RWPE2 (cell line): ENCODE data around the gene UXS1.

Source experiments
- ATAC-seq: fragments of 200-7000 bp; cut with Tn5 transposase; 3 replicates; pipeline ENCODE4 v1.9.1; 2021; ENCODE audit warnings: low read depth
- DNase-seq: peaks from one replicate; pipeline ENCODE4 v3.0.0-alpha.2; 2020; ENCODE audit warnings: low spot score
- H3K27ac ChIP-seq: fragments of 450-650 bp; 2 replicates; pipeline ENCODE4 v1.5.1; 2017; ENCODE audit warnings: mild to moderate bottlenecking; ENCODE audit not compliant: poor library complexity, severe bottlenecking
- H3K27me3 ChIP-seq: fragments of 250-450 bp; sonication (Bioruptor Pico); 2 replicates; pipeline ENCODE4 v1.5.1; 2021; ENCODE audit warnings: mild to moderate bottlenecking, moderate library complexity; ENCODE audit not compliant: insufficient read depth, poor library complexity, severe bottlenecking
- H3K36me3 ChIP-seq: fragments of 250-450 bp; sonication (Bioruptor Pico); 2 replicates; pipeline ENCODE4 v1.5.1; 2020; ENCODE audit warnings: low read depth, mild to moderate bottlenecking, moderate library complexity
- H3K4me1 ChIP-seq: fragments of 250-450 bp; sonication (Bioruptor Pico); 2 replicates; pipeline ENCODE4 v1.5.1; 2021; ENCODE audit warnings: mild to moderate bottlenecking, moderate library complexity; ENCODE audit not compliant: insufficient read depth, poor library complexity, severe bottlenecking
- H3K4me3 ChIP-seq: fragments of 250-450 bp; sonication (Bioruptor Pico); 2 replicates; pipeline ENCODE4 v1.5.1; 2021; ENCODE audit warnings: mild to moderate bottlenecking, moderate library complexity; ENCODE audit not compliant: severe bottlenecking
- H3K9me3 ChIP-seq: fragments of 250-450 bp; sonication (Bioruptor Pico); 2 replicates; pipeline ENCODE4 v1.5.1; 2021; ENCODE audit warnings: mild to moderate bottlenecking, moderate library complexity; ENCODE audit not compliant: severe bottlenecking
- TF ChIP-seq, protein P1 (sequence below): fragments of 450-650 bp; IDR thresholded peaks from one replicate; pipeline ENCODE4 v1.5.1; 2017; ENCODE audit warnings: mild to moderate bottlenecking, moderate library complexity; ENCODE audit not compliant: poor library complexity, severe bottlenecking

The UXS1 gene

DNA sequence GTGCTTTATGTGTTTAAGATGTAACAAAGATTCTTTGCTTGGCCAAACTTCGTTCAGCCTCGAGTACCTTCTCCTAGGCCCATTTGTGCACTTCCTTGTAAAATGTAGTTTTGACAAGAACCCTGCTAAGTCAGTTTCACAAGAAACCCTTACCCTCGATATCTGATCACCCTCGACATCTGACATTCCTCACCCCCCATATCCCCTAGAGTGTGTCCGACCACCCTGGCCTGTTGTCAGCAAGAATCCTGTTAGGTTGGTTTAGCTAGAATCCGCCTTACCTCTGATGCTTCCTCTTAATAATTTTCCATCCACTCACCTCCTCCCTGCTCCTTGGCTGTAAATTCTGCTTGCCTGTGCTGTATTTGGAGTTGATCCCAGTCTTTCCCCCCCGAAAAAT lies 85.3 kb downstream of the UXS1 start:
- H3K4me3 ChIP-seq = no peak overlapping the region
- ATAC-seq (no peak), DNase-seq (no peak)
- no peaks in the 10 kb centered on the region for H3K4me1 ChIP-seq
- H3K36me3 ChIP-seq = peaks cover 8% of the 10 kb centered on the region; the same call in 1 of the 2 replicates
- no peak overlapping the region for H3K27ac ChIP-seq
- TF ChIP-seq, protein P1, sequence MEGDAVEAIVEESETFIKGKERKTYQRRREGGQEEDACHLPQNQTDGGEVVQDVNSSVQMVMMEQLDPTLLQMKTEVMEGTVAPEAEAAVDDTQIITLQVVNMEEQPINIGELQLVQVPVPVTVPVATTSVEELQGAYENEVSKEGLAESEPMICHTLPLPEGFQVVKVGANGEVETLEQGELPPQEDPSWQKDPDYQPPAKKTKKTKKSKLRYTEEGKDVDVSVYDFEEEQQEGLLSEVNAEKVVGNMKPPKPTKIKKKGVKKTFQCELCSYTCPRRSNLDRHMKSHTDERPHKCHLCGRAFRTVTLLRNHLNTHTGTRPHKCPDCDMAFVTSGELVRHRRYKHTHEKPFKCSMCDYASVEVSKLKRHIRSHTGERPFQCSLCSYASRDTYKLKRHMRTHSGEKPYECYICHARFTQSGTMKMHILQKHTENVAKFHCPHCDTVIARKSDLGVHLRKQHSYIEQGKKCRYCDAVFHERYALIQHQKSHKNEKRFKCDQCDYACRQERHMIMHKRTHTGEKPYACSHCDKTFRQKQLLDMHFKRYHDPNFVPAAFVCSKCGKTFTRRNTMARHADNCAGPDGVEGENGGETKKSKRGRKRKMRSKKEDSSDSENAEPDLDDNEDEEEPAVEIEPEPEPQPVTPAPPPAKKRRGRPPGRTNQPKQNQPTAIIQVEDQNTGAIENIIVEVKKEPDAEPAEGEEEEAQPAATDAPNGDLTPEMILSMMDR = no peak
- H3K27me3 ChIP-seq = no peaks in the 10 kb centered on the region
- no peaks in the 10 kb centered on the region for H3K9me3 ChIP-seq

DNA sequence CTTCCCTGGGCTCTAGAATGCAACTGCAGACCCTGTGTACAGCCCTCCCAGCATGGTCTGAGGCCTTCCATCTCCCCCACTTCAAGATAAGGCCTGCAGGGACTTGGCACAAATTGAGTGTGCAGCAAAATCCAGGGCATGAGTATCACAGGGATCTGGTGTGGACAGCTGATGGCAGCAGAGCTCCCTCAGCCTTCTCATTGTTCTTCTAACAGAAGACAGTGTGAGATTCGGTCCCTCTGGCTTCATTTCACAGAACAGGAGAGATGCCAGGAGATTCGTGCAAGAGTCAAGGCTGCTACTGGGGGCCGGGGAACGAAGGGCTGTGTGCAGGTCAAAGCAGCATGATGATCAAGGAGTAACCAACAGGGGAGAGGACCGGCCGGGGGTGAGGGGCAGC lies 85.8 kb downstream of the UXS1 start:
- ATAC-seq = peak; percentile 55; the same call in 2 of the 3 replicates
- Histone ChIP-seq H3K9me3 (no peaks in the 10 kb centered on the region), H3K27ac (no peak overlapping the region), H3K4me1 (no peaks in the 10 kb centered on the region), H3K27me3 (no peaks in the 10 kb centered on the region), H3K4me3 (no peak overlapping the region), H3K36me3 (peaks cover 8% of the 10 kb centered on the region; the same call in 1 of the 2 replicates)
- TF ChIP-seq, protein P1 = peak; percentile 27
- no peak for DNase-seq

DNA sequence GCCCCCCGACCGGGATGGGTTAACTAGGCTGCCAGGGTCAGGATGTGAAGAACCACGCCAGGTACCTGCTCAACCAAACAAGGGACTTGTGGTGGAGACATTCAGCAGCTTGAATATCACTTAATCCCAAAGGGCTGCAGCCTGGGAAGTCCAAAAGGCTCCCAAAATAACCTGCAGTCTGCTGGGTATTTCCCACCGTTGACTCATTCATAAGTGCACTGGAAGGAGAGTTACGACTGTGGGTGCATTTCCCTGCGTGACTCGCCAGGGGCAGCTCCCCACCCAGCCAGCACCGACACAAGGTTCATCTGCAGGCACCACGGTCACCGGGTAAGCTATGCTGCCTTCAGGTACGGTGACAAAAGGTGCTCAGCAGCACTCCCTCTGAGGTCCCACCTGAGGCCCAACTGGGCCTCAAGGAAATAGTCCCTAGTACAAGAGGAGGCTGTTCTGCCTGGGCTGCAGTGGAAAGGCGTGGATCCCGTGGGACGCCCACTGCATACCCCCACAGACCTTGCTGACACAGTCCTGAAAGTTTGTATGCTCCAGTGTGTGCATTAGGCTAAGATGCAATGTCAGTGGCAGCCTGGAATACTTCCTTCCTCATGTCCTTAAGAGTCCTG lies 86.5 kb downstream of the UXS1 start:
- Histone ChIP-seq H3K9me3 (no peaks in the 10 kb centered on the region), H3K36me3 (peaks cover 5% of the 10 kb centered on the region; the same call in 1 of the 2 replicates), H3K27me3 (no peaks in the 10 kb centered on the region), H3K27ac (no peak overlapping the region), H3K4me1 (no peaks in the 10 kb centered on the region), H3K4me3 (no peak overlapping the region)
- DNase-seq (no peak), ATAC-seq (no peak; the same call in 2 of the 3 replicates)
- TF ChIP-seq, protein P1 = no peak

DNA sequence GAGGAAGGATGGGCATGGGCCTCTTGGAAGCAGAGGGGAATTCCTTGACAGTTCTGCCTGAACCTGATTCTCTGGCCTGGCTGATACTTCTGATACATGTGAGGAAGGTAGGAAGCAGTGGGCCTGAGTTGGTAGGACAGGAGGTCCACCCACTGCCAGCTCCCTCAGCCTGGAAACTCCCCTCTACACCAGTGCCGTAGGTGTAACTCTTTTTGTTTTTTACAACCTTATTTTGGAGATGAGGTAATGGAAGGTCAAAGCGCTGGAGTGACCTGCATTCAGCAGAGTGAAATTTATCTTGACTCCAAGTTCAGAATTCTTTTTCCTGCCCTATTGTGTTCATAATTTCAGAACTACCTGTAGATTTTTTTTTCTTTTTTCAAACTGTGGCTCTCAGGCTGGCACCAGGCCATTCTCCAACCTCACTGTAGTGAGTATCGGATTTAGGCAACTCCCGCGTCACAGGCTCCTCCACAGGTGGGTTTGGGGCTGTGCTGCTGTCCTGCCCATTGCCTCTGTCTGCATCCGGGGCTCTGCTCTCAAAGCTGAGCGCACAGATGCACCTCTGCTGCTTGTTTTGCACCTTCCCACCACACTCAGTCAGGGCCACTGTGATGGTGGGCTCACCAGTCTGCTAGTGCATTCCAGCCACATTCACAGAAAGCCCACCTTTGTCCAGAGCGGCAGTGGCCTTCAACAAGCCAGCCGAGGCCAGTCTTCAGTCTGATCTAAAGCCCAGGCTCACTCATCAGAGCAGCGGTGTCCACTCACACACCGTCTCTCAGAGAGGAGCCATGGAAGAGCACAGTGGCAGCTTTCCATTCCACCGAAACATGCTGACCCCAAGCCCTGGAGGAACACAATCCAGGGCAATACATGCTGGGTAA lies 87.2 kb downstream of the UXS1 start:
- Histone ChIP-seq H3K9me3 (no peaks in the 10 kb centered on the region), H3K27ac (no peak overlapping the region), H3K4me3 (no peak overlapping the region), H3K4me1 (no peaks in the 10 kb centered on the region), H3K27me3 (no peaks in the 10 kb centered on the region), H3K36me3 (no peaks in the 10 kb centered on the region)
- no peak for ATAC-seq
- no peak for DNase-seq
- TF ChIP-seq, protein P1 = no peak
